DND-41 (cell line): ENCODE measurements around the gene NEMP2.
A peak's percentile ranks its signal among the peaks of the same experiment; 100 is the strongest.

Experiments used
- ATAC-seq: fragments of 200-7000 bp; cut with Tn5 transposase; 3 replicates; pipeline ENCODE4 v1.9.1; 2021; ENCODE audit warnings: low read depth; ENCODE audit not compliant: insufficient read depth
- DNase-seq: peaks from one replicate; pipeline ENCODE4 v3.0.0-alpha.2; 2020
- H2AFZ ChIP-seq: 2 replicates; pipeline ENCODE4 v1.6.0; 2012; ENCODE audit warnings: low read depth, low read length
- H3K27ac ChIP-seq: 2 replicates; pipeline ENCODE4 v1.5.1; 2012; ENCODE audit warnings: low read length, inconsistent platforms
- H3K27me3 ChIP-seq: fragments of 200-600 bp; sonication (generic); 2 replicates; pipeline ENCODE4 v1.6.0; 2012; ENCODE audit warnings: low read length, mild to moderate bottlenecking, inconsistent platforms; ENCODE audit not compliant: insufficient read depth, poor library complexity
- H3K36me3 ChIP-seq: 2 replicates; pipeline ENCODE4 v1.5.1; 2012; ENCODE audit warnings: low read length, inconsistent platforms; ENCODE audit not compliant: insufficient read depth
- H3K4me1 ChIP-seq: 2 replicates; pipeline ENCODE4 v1.5.1; 2012; ENCODE audit warnings: mild to moderate bottlenecking, low read length; ENCODE audit not compliant: insufficient read depth
- H3K4me2 ChIP-seq: 2 replicates; pipeline ENCODE4 v1.6.0; 2012; ENCODE audit warnings: mild to moderate bottlenecking, moderate library complexity, low read length, inconsistent platforms; ENCODE audit not compliant: insufficient read depth
- H3K4me3 ChIP-seq, 2 experiments: fragments of 200-600 bp in 1 of 2; shearing (Covaris generic) in 1 of 2; 2 replicates each; pipeline ENCODE4 v1.5.1; 2012 to 2016; ENCODE audit warnings: inconsistent platforms in 2 of 2, low read length in 2 of 2, mild to moderate bottlenecking in 2 of 2, low read depth in 1 of 2, moderate library complexity in 1 of 2
- H3K79me2 ChIP-seq: 2 replicates; pipeline ENCODE4 v1.6.0; 2012; ENCODE audit warnings: low read length, inconsistent platforms; ENCODE audit not compliant: insufficient read depth
- H3K9ac ChIP-seq: 2 replicates; pipeline ENCODE4 v1.6.0; 2012; ENCODE audit warnings: low read depth, mild to moderate bottlenecking, inconsistent platforms, low read length, moderate library complexity
- H3K9me3 ChIP-seq: 2 replicates; pipeline ENCODE4 v1.5.1; 2012; ENCODE audit warnings: low read length, moderate library complexity, mild to moderate bottlenecking, inconsistent platforms; ENCODE audit not compliant: insufficient read depth, severe bottlenecking
- H4K20me1 ChIP-seq: 2 replicates; pipeline ENCODE4 v1.6.0; 2012; ENCODE audit warnings: low read length; ENCODE audit not compliant: insufficient read depth
- EZH2 ChIP-seq: IDR thresholded peaks from 3 replicates; pipeline ENCODE4 v1.6.1; 2012; ENCODE audit warnings: borderline replicate concordance, low read depth, mild to moderate bottlenecking, moderate library complexity, low read length, inconsistent platforms; ENCODE audit not compliant: severe bottlenecking
- TF ChIP-seq, protein P1 (sequence below): IDR thresholded peaks from 2 replicates; pipeline ENCODE4 v1.5.1; 2012; ENCODE audit warnings: borderline replicate concordance, low read length, moderate library complexity, mild to moderate bottlenecking; ENCODE audit not compliant: poor library complexity, severe bottlenecking; ENCODE audit errors: extremely low read depth

NEMP2 gene

GRCh38 chr2:190535121-190535439 is 558 bp upstream of the NEMP2 start:
- peak overlapping the region; percentile 27 to 63 for H3K4me3 ChIP-seq
- peaks cover 6% of the 10 kb centered on the region for H3K36me3 ChIP-seq
- H4K20me1 ChIP-seq: no peaks in the 10 kb centered on the region
- DNase-seq: no peak
- peaks cover 37% of the 10 kb centered on the region for H3K4me1 ChIP-seq
- peak overlapping the region; percentile 71 for H3K9ac ChIP-seq
- no peak for TF ChIP-seq EZH2
- TF ChIP-seq, protein P1, sequence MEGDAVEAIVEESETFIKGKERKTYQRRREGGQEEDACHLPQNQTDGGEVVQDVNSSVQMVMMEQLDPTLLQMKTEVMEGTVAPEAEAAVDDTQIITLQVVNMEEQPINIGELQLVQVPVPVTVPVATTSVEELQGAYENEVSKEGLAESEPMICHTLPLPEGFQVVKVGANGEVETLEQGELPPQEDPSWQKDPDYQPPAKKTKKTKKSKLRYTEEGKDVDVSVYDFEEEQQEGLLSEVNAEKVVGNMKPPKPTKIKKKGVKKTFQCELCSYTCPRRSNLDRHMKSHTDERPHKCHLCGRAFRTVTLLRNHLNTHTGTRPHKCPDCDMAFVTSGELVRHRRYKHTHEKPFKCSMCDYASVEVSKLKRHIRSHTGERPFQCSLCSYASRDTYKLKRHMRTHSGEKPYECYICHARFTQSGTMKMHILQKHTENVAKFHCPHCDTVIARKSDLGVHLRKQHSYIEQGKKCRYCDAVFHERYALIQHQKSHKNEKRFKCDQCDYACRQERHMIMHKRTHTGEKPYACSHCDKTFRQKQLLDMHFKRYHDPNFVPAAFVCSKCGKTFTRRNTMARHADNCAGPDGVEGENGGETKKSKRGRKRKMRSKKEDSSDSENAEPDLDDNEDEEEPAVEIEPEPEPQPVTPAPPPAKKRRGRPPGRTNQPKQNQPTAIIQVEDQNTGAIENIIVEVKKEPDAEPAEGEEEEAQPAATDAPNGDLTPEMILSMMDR: no peak
- H3K9me3 ChIP-seq: peaks cover 17% of the 10 kb centered on the region
- ATAC-seq: no peak
- peak overlapping the region; percentile 70 for H3K4me2 ChIP-seq
- H3K27ac ChIP-seq: peak overlapping the region; percentile 94
- peaks cover 58% of the 10 kb centered on the region for H3K79me2 ChIP-seq
- peak overlapping the region; percentile 65 for H2AFZ ChIP-seq
- H3K27me3 ChIP-seq: no peaks in the 10 kb centered on the region

DNA sequence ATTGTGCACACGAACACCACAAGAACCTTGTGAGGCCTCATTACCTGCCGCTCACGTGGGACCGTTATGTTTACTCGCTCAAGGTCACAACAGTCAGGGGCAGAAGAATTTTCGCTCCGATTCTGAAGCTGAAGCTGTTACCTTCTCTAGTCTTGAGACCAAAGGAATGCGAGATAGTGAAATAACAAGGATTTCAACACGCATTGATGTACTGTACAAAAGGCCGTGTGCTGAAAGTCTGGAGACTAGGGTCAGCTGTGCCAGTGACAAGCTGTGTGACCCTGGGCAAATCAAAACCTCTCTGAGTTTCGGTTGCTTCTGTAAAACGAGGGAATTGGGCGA is 583 bp downstream of the NEMP2 start:
- peak overlapping the region; percentile 65 for H2AFZ ChIP-seq
- H3K4me1 ChIP-seq: peaks cover 37% of the 10 kb centered on the region
- no peaks in the 10 kb centered on the region for H3K27me3 ChIP-seq
- peaks cover 6% of the 10 kb centered on the region for H3K36me3 ChIP-seq
- TF ChIP-seq, protein P1: peak; percentile 1
- TF ChIP-seq EZH2: no peak
- no peaks in the 10 kb centered on the region for H4K20me1 ChIP-seq
- H3K79me2 ChIP-seq: peaks cover 62% of the 10 kb centered on the region
- H3K9me3 ChIP-seq: peaks cover 6% of the 10 kb centered on the region
- H3K9ac ChIP-seq: peak overlapping the region; percentile 71
- H3K4me2 ChIP-seq: peak overlapping the region; percentile 70
- H3K27ac ChIP-seq: peak overlapping the region; percentile 94
- no peak; the same call in 2 of the 3 replicates for ATAC-seq
- H3K4me3 ChIP-seq: peak overlapping the region; percentile 27 to 63; a peak in 3 of 4 replicates
- DNase-seq: no peak

- H3K27ac ChIP-seq: peak overlapping the region; percentile 94
- peak overlapping the region; percentile 27 to 63; a peak in 3 of 4 replicates for H3K4me3 ChIP-seq
These were observed 1.2 kb downstream of the NEMP2 start for GRCh38 chr2:190533175-190533967.

More at GRCh38 chr2:190533175-190533967, 1.2 kb downstream of the NEMP2 start:
- peak overlapping the region; percentile 71 for H3K9ac ChIP-seq
- H3K36me3 ChIP-seq: peaks cover 6% of the 10 kb centered on the region
- no peaks in the 10 kb centered on the region for H3K27me3 ChIP-seq
- peak overlapping the region; percentile 65 for H2AFZ ChIP-seq
- ATAC-seq (peak; percentile 25; the same call in 2 of the 3 replicates), DNase-seq (peak; percentile 63)
- no peaks in the 10 kb centered on the region for H4K20me1 ChIP-seq
- H3K4me1 ChIP-seq: peaks cover 37% of the 10 kb centered on the region
- TF ChIP-seq, protein P1: no peak
- TF ChIP-seq EZH2: no peak
- peaks cover 3% of the 10 kb centered on the region for H3K9me3 ChIP-seq
- H3K4me2 ChIP-seq: peak overlapping the region; percentile 70
- H3K79me2 ChIP-seq: peaks cover 66% of the 10 kb centered on the region
